MCF 10A (cell line): ENCODE data around the gene SIPA1L2. TPM values are rescaled to one million over a fixed set of nuclear protein-coding genes. Genes with fewer than 3 reads are reported as not detected.

Source experiments
- BruUV-seq: library from RNA; stranded (reverse); fragments of 400-500 nt; replicated peaks from 2 replicates; lab custom pipeline; 2021; lab: Mats Ljungman, UMichigan
- CTCF ChIA-PET: fragments of 300-600 bp; sonication (Branson Sonifier 250); formaldehyde crosslinking; extraction: SDS; loops from one replicate; lab custom pipeline; 2021; ENCODE audit warnings: antibody characterized with exemption, inconsistent platforms; lab: Yijun Ruan, JAX
- POLR2A ChIA-PET: fragments of 300-600, 350-650 bp; sonication (Branson Sonifier 250); formaldehyde crosslinking; extraction: SDS; loops from one replicate; lab custom pipeline; 2020; ENCODE audit warnings: antibody characterized with exemption, inconsistent platforms; lab: Yijun Ruan, JAX
- DNase-seq: peaks from one replicate; pipeline ENCODE4 v3.0.0-alpha.2; 2018; ENCODE audit not compliant: unreplicated experiment
- H3K27ac Mint-ChIP-seq: one replicate; pipeline ENCODE4 v1.8.0; 2022; ENCODE audit warnings: mild to moderate bottlenecking, low read depth, mixed read lengths; ENCODE audit not compliant: unreplicated experiment
- H3K27me3 Mint-ChIP-seq: one replicate; pipeline ENCODE4 v1.8.0; 2022; ENCODE audit warnings: mixed read lengths; ENCODE audit not compliant: insufficient read depth, unreplicated experiment
- H3K36me3 Mint-ChIP-seq: one replicate; pipeline ENCODE4 v1.8.0; 2022; ENCODE audit warnings: mild to moderate bottlenecking, moderate library complexity, mixed read lengths; ENCODE audit not compliant: insufficient read depth, unreplicated experiment
- H3K4me1 Mint-ChIP-seq: one replicate; pipeline ENCODE4 v1.8.0; 2022; ENCODE audit warnings: mixed read lengths; ENCODE audit not compliant: insufficient read depth, unreplicated experiment
- H3K4me3 Mint-ChIP-seq: one replicate; pipeline ENCODE4 v1.8.0; 2022; ENCODE audit warnings: mild to moderate bottlenecking, moderate library complexity, mixed read lengths; ENCODE audit not compliant: unreplicated experiment
- H3K9me3 Mint-ChIP-seq: one replicate; pipeline ENCODE4 v1.8.0; 2022; ENCODE audit warnings: mixed read lengths; ENCODE audit not compliant: unreplicated experiment
- intact Hi-C: fragments of 100-400 bp; cut with micrococcal nuclease; formaldehyde crosslinking; loops from 2 replicates; pipeline ENCODE4 v1.14.1; 2022
- total RNA-seq: library from RNA; stranded (reverse); gene quantifications from 2 replicates; pipeline ENCODE4 v1.2.3, GENCODE V29; 2022
- TF ChIP-seq, protein P1 (sequence below): fragments of 200-600 bp; IDR thresholded peaks from one replicate; pipeline ENCODE4 v1.8.0; 2022; ENCODE audit warnings: antibody characterized with exemption, mild to moderate bottlenecking; ENCODE audit not compliant: unreplicated experiment

Gene SIPA1L2
- total RNA-seq, 1 experiment from 2014 or later: 15.2 TPM

DNA sequence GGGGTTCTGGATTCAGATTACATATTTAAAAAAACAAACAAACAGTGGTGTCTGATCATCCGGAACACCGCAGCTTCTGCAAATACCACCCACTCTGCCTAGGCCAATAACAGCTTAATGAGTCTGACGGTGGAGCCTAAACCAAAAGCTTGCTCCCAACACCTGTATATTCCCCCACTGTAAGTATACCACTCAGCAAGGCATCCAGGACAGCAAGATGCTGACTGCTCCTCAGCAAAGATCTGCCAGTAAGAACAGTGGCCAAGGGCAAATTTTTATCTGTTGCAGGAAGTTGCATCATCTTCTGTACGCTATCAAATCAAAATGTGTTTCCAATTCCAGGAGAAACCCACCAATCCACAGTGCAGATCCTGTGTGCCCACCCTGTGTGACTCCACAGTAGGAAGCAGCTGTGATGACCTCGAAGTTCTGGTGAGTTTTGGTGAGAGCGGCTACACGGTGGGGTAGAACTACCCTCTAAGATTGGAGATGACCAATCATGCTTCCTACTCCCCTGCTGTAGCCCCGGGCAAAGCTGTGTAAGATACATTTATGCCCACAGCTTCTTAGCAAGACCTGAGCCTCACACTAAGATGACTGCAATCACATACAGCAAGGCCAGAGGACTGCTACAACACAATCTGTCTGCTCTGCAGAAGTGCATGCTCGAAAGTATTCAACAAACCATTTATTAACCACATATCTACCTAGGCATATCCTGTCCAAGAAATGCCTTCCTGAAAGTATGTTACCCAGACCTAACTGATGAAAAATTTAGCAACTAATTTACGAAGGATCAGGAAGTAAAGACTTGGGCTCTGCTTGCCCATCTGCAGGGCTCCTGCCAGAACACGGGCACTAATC lies 30.5 kb downstream of the SIPA1L2 start:
- H3K36me3 Mint-ChIP-seq: peaks cover 6% of the 10 kb centered on the region
- TF ChIP-seq, protein P1, sequence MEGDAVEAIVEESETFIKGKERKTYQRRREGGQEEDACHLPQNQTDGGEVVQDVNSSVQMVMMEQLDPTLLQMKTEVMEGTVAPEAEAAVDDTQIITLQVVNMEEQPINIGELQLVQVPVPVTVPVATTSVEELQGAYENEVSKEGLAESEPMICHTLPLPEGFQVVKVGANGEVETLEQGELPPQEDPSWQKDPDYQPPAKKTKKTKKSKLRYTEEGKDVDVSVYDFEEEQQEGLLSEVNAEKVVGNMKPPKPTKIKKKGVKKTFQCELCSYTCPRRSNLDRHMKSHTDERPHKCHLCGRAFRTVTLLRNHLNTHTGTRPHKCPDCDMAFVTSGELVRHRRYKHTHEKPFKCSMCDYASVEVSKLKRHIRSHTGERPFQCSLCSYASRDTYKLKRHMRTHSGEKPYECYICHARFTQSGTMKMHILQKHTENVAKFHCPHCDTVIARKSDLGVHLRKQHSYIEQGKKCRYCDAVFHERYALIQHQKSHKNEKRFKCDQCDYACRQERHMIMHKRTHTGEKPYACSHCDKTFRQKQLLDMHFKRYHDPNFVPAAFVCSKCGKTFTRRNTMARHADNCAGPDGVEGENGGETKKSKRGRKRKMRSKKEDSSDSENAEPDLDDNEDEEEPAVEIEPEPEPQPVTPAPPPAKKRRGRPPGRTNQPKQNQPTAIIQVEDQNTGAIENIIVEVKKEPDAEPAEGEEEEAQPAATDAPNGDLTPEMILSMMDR: no peak
- H3K9me3 Mint-ChIP-seq: no peaks in the 10 kb centered on the region
- intact Hi-C loops: no loop called here
- H3K4me1 Mint-ChIP-seq: peaks cover 12% of the 10 kb centered on the region
- no peak overlapping the region for H3K4me3 Mint-ChIP-seq
- POLR2A ChIA-PET: interaction anchor here (0.7 to 1.2 kb wide), 6 partner anchors 10 to 139 kb away, joined by 3 to 4 read pairs (median 3); no protein-coding TSS in a partner anchor
- no peak for DNase-seq
- CTCF ChIA-PET: interaction anchor here (0.6 to 1.8 kb wide), 8 partner anchors 9 to 78 kb away, joined by 3 to 6 read pairs (median 5); no protein-coding TSS in a partner anchor
- BruUV-seq: no TSS peak
- H3K27me3 Mint-ChIP-seq: no peaks in the 10 kb centered on the region
- H3K27ac Mint-ChIP-seq: no peak overlapping the region

- TSS peak; percentile 23 for BruUV-seq
- Mint-ChIP-seq H3K4me3 (no peak overlapping the region), H3K27me3 (no peaks in the 10 kb centered on the region), H3K4me1 (peaks cover 18% of the 10 kb centered on the region), H3K9me3 (no peaks in the 10 kb centered on the region), H3K27ac (no peak overlapping the region), H3K36me3 (peaks cover 6% of the 10 kb centered on the region)
- ChIA-PET CTCF (interaction anchor here (0.6 to 1.8 kb wide), 8 partner anchors 9 to 873 kb away, joined by 3 to 6 read pairs (median 5); no protein-coding TSS in a partner anchor), POLR2A (interaction anchor here (0.6 to 1.2 kb wide), 5 partner anchors 10 to 429 kb away, joined by 3 read pairs; no protein-coding TSS in a partner anchor)
- intact Hi-C loops: no loop called here
- TF ChIP-seq, protein P1: no peak
- no peak for DNase-seq
These were observed 31.1 kb downstream of the SIPA1L2 start for GRCh38 chr1:232598837-232599177.

- Mint-ChIP-seq H3K4me3 (no peak overlapping the region), H3K27ac (no peak overlapping the region), H3K4me1 (peaks cover 19% of the 10 kb centered on the region), H3K9me3 (no peaks in the 10 kb centered on the region), H3K27me3 (no peaks in the 10 kb centered on the region), H3K36me3 (peaks cover 6% of the 10 kb centered on the region)
- ChIA-PET POLR2A (interaction anchor here (0.6 to 1.2 kb wide), 6 partner anchors 17 to 429 kb away, joined by 3 read pairs; no protein-coding TSS in a partner anchor), CTCF (interaction anchor here (0.7 to 1.8 kb wide), 5 partner anchors 10 to 872 kb away, joined by 3 to 6 read pairs (median 5); no protein-coding TSS in a partner anchor)
- TF ChIP-seq, protein P1: no peak
- intact Hi-C loops: no loop called here
- BruUV-seq: no TSS peak
- DNase-seq: no peak
These were observed 31.8 kb downstream of the SIPA1L2 start for GRCh38 chr1:232598133-232598532.

DNA sequence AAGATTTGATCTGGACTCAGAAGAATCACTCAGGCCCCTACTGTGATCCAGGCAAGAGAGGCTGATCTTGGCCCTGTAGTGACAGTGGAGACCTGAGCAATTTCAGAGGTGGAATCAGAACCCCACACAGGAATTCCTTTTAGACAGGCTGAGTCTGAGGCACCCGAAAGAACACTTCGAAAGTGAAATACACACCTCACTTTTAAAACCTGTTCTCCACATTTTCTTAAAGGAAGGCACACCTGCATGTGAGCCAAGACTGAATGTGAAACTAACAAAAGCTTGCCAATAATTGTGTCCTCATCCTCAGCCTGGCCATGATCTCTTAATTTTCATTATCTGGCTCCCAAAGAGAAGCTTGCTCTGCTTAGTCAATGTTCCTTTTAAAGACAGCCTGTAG lies 32.2 kb downstream of the SIPA1L2 start:
- Mint-ChIP-seq H3K36me3 (peaks cover 6% of the 10 kb centered on the region), H3K9me3 (no peaks in the 10 kb centered on the region), H3K4me3 (no peak overlapping the region), H3K27me3 (no peaks in the 10 kb centered on the region), H3K4me1 (peaks cover 19% of the 10 kb centered on the region), H3K27ac (no peak overlapping the region)
- TF ChIP-seq, protein P1: no peak
- ChIA-PET POLR2A (interaction anchor here (0.9 to 1.2 kb wide), 4 partner anchors 17 to 80 kb away, joined by 3 read pairs; no protein-coding TSS in a partner anchor), CTCF (interaction anchor here (0.9 to 1.8 kb wide), 4 partner anchors 9 to 465 kb away, joined by 3 to 6 read pairs (median 6); no protein-coding TSS in a partner anchor)
- DNase-seq: peak; percentile 21
- BruUV-seq: no TSS peak
- intact Hi-C loops: no loop called here
